Measurements from ENCODE around the gene BRWD1. TPM values are rescaled to one million over a fixed set of nuclear protein-coding genes. Genes with fewer than 3 reads are reported as not detected.

BRWD1 gene
- total and polyA plus RNA-seq, 2 of the 13 experiments (the other 11 are each of a cell fraction or from before 2014, with no cell fraction given): 13.9 to 28.0 TPM

GRCh38 chr21:39183272-39184049, 130.0 kb downstream of the BRWD1 start, which contains the start of gene PSMG1:
TSS of gene PSMG1 (minus strand) at chr21:39183451. CDS start at chr21:39183385, 66 bp downstream.
- peak; percentile 93 for ATAC-seq
- DNase-seq (ENCODE audit: low spot score): peak; percentile 88
- Histone ChIP-seq H3K4me2 (ENCODE audit: low read depth, low read length) (peak within 1 kb of the TSS; percentile 95), H3K79me2 (ENCODE audit: insufficient read depth, low read length) (peaks cover 38% of the 10 kb centered on the region), H3K27me3 (ENCODE audit: control insufficient read depth in 1 of 2, insufficient read depth in 2 of 2, low read length in 2 of 2) (no peaks in the 10 kb centered on the region; a peak in 1 of 5 replicates), H4K20me1 (ENCODE audit: insufficient read depth, low read length) (peaks cover 6% of the 10 kb centered on the region), H3K9me3 (ENCODE audit: low read length) (no peaks in the 10 kb centered on the region), H3K4me3 (replicated peaks in 1 of 3; ENCODE audit: insufficient read depth in 1 of 3, low read depth in 2 of 3, low read length in 3 of 3) (peak within 1 kb of the TSS; percentile 91 to 96 (median 92)), H3K27ac (ENCODE audit: extremely low read length, insufficient read depth, low read length) (peak within 1 kb of the TSS; percentile 82), H3K4me1 (ENCODE audit: insufficient read depth, low read length) (peaks cover 32% of the 10 kb centered on the region), H3K36me3 (replicated peaks in 1 of 2; ENCODE audit: control insufficient read depth in 1 of 2, insufficient read depth in 2 of 2, low read length in 2 of 2) (peaks cover 2 to 24% of the 10 kb centered on the region in 2 experiments; a peak in 4 of 5 replicates), H3K9ac (ENCODE audit: insufficient read depth, low read depth, low read length) (peak within 1 kb of the TSS; percentile 99), H2AFZ (ENCODE audit: low read length) (no peak within 1 kb of the TSS)
- no TSS peak for BruUV-seq (replicated peaks)
- ChIA-PET POLR2A (interaction anchor here (0.6 to 1.9 kb wide), 18 partner anchors 9 to 428 kb away, joined by 3 to 15 read pairs (median 4); partner anchors contain the start of genes BRWD1, HMGN1 and LCA5L), CTCF (ENCODE audit: low intra/inter-chr PET ratio, low total read pairs) (no interaction called here)
- FAIRE-seq: no peak
- in situ Hi-C loops (cut with HindIII; ENCODE audit: extremely low pct_ligation_motif_present, low pct_unique_long_range_greater_than_20kb): no loop called here
- intact Hi-C loops (cut with micrococcal nuclease; ENCODE audit: unreplicated experiment): no loop called here
- 0% methylated on average over 6 of the region's 76 CpGs for WGBS (ENCODE audit: low lambda C conversion rate)
- TF ChIP-seq MLLT10 (CRISPR knock-in tag; IDR thresholded peaks at IDR 0.05): no peak
- TF ChIP-seq STAT6 (CRISPR knock-in tag; IDR thresholded peaks at IDR 0.05; ENCODE audit: borderline replicate concordance): no peak
- TF ChIP-seq ZNF496 (CRISPR knock-in tag; IDR thresholded peaks at IDR 0.05; ENCODE audit: insufficient replicate concordance): no peak
- TF ChIP-seq ISL2 (CRISPR knock-in tag; IDR thresholded peaks at IDR 0.05): no peak; the same call in 1 of the 2 replicates
- TF ChIP-seq, protein P1, sequence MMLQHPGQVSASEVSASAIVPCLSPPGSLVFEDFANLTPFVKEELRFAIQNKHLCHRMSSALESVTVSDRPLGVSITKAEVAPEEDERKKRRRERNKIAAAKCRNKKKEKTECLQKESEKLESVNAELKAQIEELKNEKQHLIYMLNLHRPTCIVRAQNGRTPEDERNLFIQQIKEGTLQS (CRISPR knock-in tag; IDR thresholded peaks at IDR 0.05): no peak
- peak; percentile 84 for TF ChIP-seq ZZZ3 (CRISPR knock-in tag; IDR thresholded peaks at IDR 0.05; ENCODE audit: borderline replicate concordance)
- TF ChIP-seq, protein P2, sequence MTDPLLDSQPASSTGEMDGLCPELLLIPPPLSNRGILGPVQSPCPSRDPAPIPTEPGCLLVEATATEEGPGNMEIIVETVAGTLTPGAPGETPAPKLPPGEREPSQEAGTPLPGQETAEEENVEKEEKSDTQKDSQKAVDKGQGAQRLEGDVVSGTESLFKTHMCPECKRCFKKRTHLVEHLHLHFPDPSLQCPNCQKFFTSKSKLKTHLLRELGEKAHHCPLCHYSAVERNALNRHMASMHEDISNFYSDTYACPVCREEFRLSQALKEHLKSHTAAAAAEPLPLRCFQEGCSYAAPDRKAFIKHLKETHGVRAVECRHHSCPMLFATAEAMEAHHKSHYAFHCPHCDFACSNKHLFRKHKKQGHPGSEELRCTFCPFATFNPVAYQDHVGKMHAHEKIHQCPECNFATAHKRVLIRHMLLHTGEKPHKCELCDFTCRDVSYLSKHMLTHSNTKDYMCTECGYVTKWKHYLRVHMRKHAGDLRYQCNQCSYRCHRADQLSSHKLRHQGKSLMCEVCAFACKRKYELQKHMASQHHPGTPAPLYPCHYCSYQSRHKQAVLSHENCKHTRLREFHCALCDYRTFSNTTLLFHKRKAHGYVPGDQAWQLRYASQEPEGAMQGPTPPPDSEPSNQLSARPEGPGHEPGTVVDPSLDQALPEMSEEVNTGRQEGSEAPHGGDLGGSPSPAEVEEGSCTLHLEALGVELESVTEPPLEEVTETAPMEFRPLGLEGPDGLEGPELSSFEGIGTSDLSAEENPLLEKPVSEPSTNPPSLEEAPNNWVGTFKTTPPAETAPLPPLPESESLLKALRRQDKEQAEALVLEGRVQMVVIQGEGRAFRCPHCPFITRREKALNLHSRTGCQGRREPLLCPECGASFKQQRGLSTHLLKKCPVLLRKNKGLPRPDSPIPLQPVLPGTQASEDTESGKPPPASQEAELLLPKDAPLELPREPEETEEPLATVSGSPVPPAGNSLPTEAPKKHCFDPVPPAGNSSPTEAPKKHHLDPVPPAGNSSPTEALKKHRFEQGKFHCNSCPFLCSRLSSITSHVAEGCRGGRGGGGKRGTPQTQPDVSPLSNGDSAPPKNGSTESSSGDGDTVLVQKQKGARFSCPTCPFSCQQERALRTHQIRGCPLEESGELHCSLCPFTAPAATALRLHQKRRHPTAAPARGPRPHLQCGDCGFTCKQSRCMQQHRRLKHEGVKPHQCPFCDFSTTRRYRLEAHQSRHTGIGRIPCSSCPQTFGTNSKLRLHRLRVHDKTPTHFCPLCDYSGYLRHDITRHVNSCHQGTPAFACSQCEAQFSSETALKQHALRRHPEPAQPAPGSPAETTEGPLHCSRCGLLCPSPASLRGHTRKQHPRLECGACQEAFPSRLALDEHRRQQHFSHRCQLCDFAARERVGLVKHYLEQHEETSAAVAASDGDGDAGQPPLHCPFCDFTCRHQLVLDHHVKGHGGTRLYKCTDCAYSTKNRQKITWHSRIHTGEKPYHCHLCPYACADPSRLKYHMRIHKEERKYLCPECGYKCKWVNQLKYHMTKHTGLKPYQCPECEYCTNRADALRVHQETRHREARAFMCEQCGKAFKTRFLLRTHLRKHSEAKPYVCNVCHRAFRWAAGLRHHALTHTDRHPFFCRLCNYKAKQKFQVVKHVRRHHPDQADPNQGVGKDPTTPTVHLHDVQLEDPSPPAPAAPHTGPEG (CRISPR knock-in tag; IDR thresholded peaks at IDR 0.05): peak; percentile 43; the same call in 1 of the 2 replicates
- TF ChIP-seq KAT8 (CRISPR knock-in tag; IDR thresholded peaks at IDR 0.05): peak; percentile 64
- no peak for TF ChIP-seq TMF1 (CRISPR knock-in tag; IDR thresholded peaks at IDR 0.05; ENCODE audit: low read depth)
- TF ChIP-seq SMAD9 (CRISPR knock-in tag; IDR thresholded peaks at IDR 0.05): no peak
- TF ChIP-seq DBP (CRISPR knock-in tag; IDR thresholded peaks at IDR 0.05; ENCODE audit: not compliant biosample characterization): no peak
- no peak for TF ChIP-seq REXO4 (CRISPR knock-in tag; IDR thresholded peaks at IDR 0.05; ENCODE audit: borderline replicate concordance)
- no peak; the same call in 1 of the 2 replicates for TF ChIP-seq ZNF30 (CRISPR knock-in tag; IDR thresholded peaks at IDR 0.05)
- TF ChIP-seq SOX5 (CRISPR knock-in tag; IDR thresholded peaks at IDR 0.05; ENCODE audit: borderline replicate concordance): peak; percentile 51; the same call in 1 of the 2 replicates
